SJSA1 (cell line): Measurements from ENCODE around the gene NFIA. TPM values are rescaled to one million over a fixed set of nuclear protein-coding genes. Genes with fewer than 3 reads are reported as not detected.

ENCODE experiments used
- DNase-seq, 2 experiments: peaks; one replicate each; pipeline ENCODE4 v3.0.0-alpha.2; 2015 to 2020; ENCODE audit warnings: low spot score in 2 of 2, low read depth in 1 of 2
- H3K27ac ChIP-seq: fragments of 250-450 bp; sonication (Bioruptor Pico); 2 replicates; pipeline ENCODE4 v1.5.1; 2020; ENCODE audit warnings: mild to moderate bottlenecking, moderate library complexity
- H3K27me3 ChIP-seq: fragments of 250-450 bp; sonication (Bioruptor Pico); replicated peaks from 2 replicates; pipeline ENCODE4 v1.5.1; 2020; ENCODE audit warnings: mild to moderate bottlenecking, moderate library complexity
- H3K36me3 ChIP-seq: fragments of 250-450 bp; sonication (Bioruptor Pico); 2 replicates; pipeline ENCODE4 v1.5.1; 2020; ENCODE audit warnings: mild to moderate bottlenecking
- H3K4me1 ChIP-seq: fragments of 250-450 bp; sonication (Bioruptor Pico); replicated peaks from 2 replicates; pipeline ENCODE4 v1.6.1; 2021; ENCODE audit warnings: mild to moderate bottlenecking
- H3K4me3 ChIP-seq: fragments of 250-450 bp; sonication (Bioruptor Pico); 2 replicates; pipeline ENCODE4 v1.5.1; 2020; ENCODE audit warnings: mild to moderate bottlenecking
- H3K9me3 ChIP-seq: fragments of 250-450 bp; sonication (Bioruptor Pico); replicated peaks from 2 replicates; pipeline ENCODE4 v1.5.1; 2020; ENCODE audit warnings: mild to moderate bottlenecking
- total RNA-seq: library from RNA; depleted of rRNA; stranded (reverse); fragments of >200 nt; shearing (Covaris generic); gene quantifications from 2 replicates; pipeline ENCODE4 v1.2.3, GENCODE V29; 2014

Gene NFIA
- total RNA-seq, 1 experiment from 2014 or later = 0.74 TPM

GRCh38 chr1:61397935-61398334, 315.6 kb downstream of the NFIA start:
- no peak for DNase-seq
- no peak overlapping the region for H3K27ac ChIP-seq
- no peaks in the 10 kb centered on the region for H3K9me3 ChIP-seq
- no peak overlapping the region for H3K4me3 ChIP-seq
- H3K27me3 ChIP-seq = 0 out of 2 replicates have a peak, but pooled peaks cover 4% of the 10 kb centered on the region
- H3K36me3 ChIP-seq = no peaks in the 10 kb centered on the region
- H3K4me1 ChIP-seq = no peaks in the 10 kb centered on the region

GRCh38 chr1:61399199-61399598, 316.8 kb downstream of the NFIA start:
- no peak for DNase-seq
- Histone ChIP-seq H3K4me3 (no peak overlapping the region), H3K36me3 (no peaks in the 10 kb centered on the region), H3K27me3 (0 out of 2 replicates have a peak, but pooled peaks cover 4% of the 10 kb centered on the region), H3K27ac (no peak overlapping the region), H3K9me3 (no peaks in the 10 kb centered on the region), H3K4me1 (no peaks in the 10 kb centered on the region)

GRCh38 chr1:61400131-61400770, 317.9 kb downstream of the NFIA start:
- no peak for DNase-seq
- no peaks in the 10 kb centered on the region for H3K36me3 ChIP-seq
- no peak overlapping the region for H3K27ac ChIP-seq
- no peak overlapping the region for H3K4me3 ChIP-seq
- H3K27me3 ChIP-seq = 0 out of 2 replicates have a peak, but pooled peaks cover 4% of the 10 kb centered on the region
- H3K9me3 ChIP-seq = no peaks in the 10 kb centered on the region
- no peaks in the 10 kb centered on the region for H3K4me1 ChIP-seq

GRCh38 chr1:61400997-61401396, 318.6 kb downstream of the NFIA start:
- Histone ChIP-seq H3K9me3 (no peaks in the 10 kb centered on the region), H3K36me3 (no peaks in the 10 kb centered on the region), H3K27ac (no peak overlapping the region), H3K27me3 (no peaks in the 10 kb centered on the region), H3K4me1 (no peaks in the 10 kb centered on the region), H3K4me3 (no peak overlapping the region)
- DNase-seq = no peak

GRCh38 chr1:61403679-61404596, 321.6 kb downstream of the NFIA start:
- no peak overlapping the region for H3K27ac ChIP-seq
- no peaks in the 10 kb centered on the region for H3K4me1 ChIP-seq
- no peaks in the 10 kb centered on the region for H3K36me3 ChIP-seq
- no peak for DNase-seq
- H3K27me3 ChIP-seq = no peaks in the 10 kb centered on the region
- H3K9me3 ChIP-seq = no peaks in the 10 kb centered on the region
- no peak overlapping the region for H3K4me3 ChIP-seq

- Histone ChIP-seq H3K4me1 (no peaks in the 10 kb centered on the region), H3K27ac (no peak overlapping the region), H3K27me3 (no peaks in the 10 kb centered on the region), H3K9me3 (no peaks in the 10 kb centered on the region), H3K36me3 (no peaks in the 10 kb centered on the region), H3K4me3 (no peak overlapping the region)
- DNase-seq = no peak
These were observed 322.4 kb downstream of the NFIA start for GRCh38 chr1:61404597-61405376.

- no peaks in the 10 kb centered on the region for H3K9me3 ChIP-seq
- no peaks in the 10 kb centered on the region for H3K4me1 ChIP-seq
- no peaks in the 10 kb centered on the region for H3K36me3 ChIP-seq
- DNase-seq = no peak
- H3K4me3 ChIP-seq = no peak overlapping the region
- H3K27ac ChIP-seq = no peak overlapping the region
- H3K27me3 ChIP-seq = no peaks in the 10 kb centered on the region
These were observed 324.1 kb downstream of the NFIA start for GRCh38 chr1:61406467-61406866.

GRCh38 chr1:61412601-61413000, 330.2 kb downstream of the NFIA start:
- no peaks in the 10 kb centered on the region for H3K36me3 ChIP-seq
- H3K9me3 ChIP-seq = no peaks in the 10 kb centered on the region
- H3K27ac ChIP-seq = no peak overlapping the region
- no peaks in the 10 kb centered on the region for H3K27me3 ChIP-seq
- DNase-seq = no peak
- no peaks in the 10 kb centered on the region for H3K4me1 ChIP-seq
- no peak overlapping the region for H3K4me3 ChIP-seq

GRCh38 chr1:61419196-61419595, 336.8 kb downstream of the NFIA start:
- Histone ChIP-seq H3K4me1 (no peaks in the 10 kb centered on the region), H3K27ac (no peak overlapping the region), H3K36me3 (no peaks in the 10 kb centered on the region), H3K27me3 (no peaks in the 10 kb centered on the region), H3K9me3 (no peaks in the 10 kb centered on the region), H3K4me3 (no peak overlapping the region)
- DNase-seq = no peak

- Histone ChIP-seq H3K4me3 (no peak overlapping the region), H3K9me3 (no peaks in the 10 kb centered on the region), H3K36me3 (no peaks in the 10 kb centered on the region), H3K27ac (no peak overlapping the region), H3K27me3 (no peaks in the 10 kb centered on the region), H3K4me1 (no peaks in the 10 kb centered on the region)
- DNase-seq = no peak
These were observed 337.3 kb downstream of the NFIA start for GRCh38 chr1:61419657-61420056.

- no peaks in the 10 kb centered on the region for H3K9me3 ChIP-seq
- H3K4me3 ChIP-seq = no peak overlapping the region
- no peaks in the 10 kb centered on the region for H3K27me3 ChIP-seq
- H3K36me3 ChIP-seq = no peaks in the 10 kb centered on the region
- no peak for DNase-seq
- no peak overlapping the region for H3K27ac ChIP-seq
- H3K4me1 ChIP-seq = no peaks in the 10 kb centered on the region
These were observed 337.9 kb downstream of the NFIA start for GRCh38 chr1:61420243-61420642.

- Histone ChIP-seq H3K9me3 (no peaks in the 10 kb centered on the region), H3K27me3 (no peaks in the 10 kb centered on the region), H3K4me1 (no peaks in the 10 kb centered on the region), H3K4me3 (no peak overlapping the region), H3K27ac (no peak overlapping the region), H3K36me3 (no peaks in the 10 kb centered on the region)
- DNase-seq = no peak
These were observed 338.8 kb downstream of the NFIA start for GRCh38 chr1:61420909-61421835.

GRCh38 chr1:61423643-61424042, 341.3 kb downstream of the NFIA start:
- Histone ChIP-seq H3K9me3 (no peaks in the 10 kb centered on the region), H3K27ac (no peak overlapping the region), H3K4me3 (no peak overlapping the region), H3K27me3 (no peaks in the 10 kb centered on the region), H3K36me3 (no peaks in the 10 kb centered on the region), H3K4me1 (no peaks in the 10 kb centered on the region)
- DNase-seq = no peak
